HG03108 (cell line): ENCODE results near the gene LRRTM2.

Source experiments
- ATAC-seq: cut with Tn5 transposase; IDR thresholded peaks from one replicate; pipeline ENCODE4 v1.9.1; 2021; ENCODE audit warnings: moderate library complexity; ENCODE audit not compliant: unreplicated experiment

LRRTM2 gene

DNA sequence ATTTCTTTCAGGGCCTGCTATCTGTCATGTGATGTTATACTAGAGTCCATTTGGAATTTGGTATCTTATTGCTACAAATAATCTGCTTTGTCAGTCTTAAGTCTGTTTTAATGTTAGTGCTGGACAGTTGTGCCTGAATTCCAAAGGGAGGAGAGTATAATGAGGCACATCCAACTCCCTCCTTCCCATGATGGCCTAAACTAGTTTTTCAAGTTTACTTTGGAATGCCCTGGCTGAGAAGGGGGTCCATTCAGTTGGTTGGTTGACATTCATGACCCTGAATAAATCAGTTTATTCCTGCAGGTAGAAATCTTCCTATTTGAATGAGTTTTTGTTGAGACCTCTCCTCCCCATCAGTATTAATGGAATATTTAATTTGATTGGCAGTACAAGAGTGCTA lies 9.4 kb upstream of the LRRTM2 start:
- ATAC-seq: no peak

GRCh38 chr5:138884094-138884493 lies 9.0 kb upstream of the LRRTM2 start:
- ATAC-seq: no peak

DNA sequence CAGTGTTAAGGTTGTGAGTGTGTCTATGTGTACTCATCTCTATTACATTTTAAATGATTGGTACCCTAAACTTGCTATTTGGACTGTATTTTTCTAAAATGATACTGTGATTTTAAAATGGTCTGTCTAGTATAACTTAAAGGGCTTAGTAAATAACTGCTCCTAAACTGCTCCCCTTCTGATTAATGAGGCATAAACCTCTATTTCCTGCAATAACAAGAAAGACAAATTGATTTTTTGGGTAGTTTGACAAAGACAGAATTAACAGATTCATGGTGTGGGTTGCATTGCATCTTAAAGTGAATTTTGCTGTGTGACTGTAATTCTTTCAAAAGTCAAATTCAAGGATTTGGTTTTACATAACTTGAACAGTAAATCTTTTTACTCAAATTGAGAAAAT lies 8.1 kb upstream of the LRRTM2 start:
- ATAC-seq: no peak

GRCh38 chr5:138878437-138879235 lies 3.5 kb upstream of the LRRTM2 start:
- no peak for ATAC-seq

DNA sequence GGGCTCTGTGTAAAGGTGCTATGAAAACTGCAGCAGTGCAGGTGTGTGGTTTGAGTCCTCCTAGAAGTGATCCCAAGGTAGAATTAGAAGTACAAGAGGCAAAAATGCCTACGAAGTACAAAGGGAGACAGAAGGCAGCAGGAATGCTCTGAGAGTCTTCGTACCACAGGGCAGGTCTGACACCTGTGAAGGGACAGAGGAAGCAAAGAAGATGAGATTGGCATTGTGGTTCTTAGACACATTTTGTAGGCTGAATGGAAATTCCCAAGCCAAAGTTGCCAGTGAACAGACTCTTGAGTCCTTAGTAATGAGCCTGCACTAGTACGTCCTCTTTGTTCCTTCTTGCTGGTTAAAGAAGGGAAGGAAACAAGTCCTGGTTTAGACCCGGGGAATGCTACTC lies 1.7 kb upstream of the LRRTM2 start:
- ATAC-seq: no peak

- ATAC-seq: no peak
These were observed 811 bp upstream of the LRRTM2 start for GRCh38 chr5:138875946-138876345.

GRCh38 chr5:138875552-138875875 lies 379 bp upstream of the LRRTM2 start:
- ATAC-seq: no peak

GRCh38 chr5:138874241-138874640 lies 894 bp downstream of the LRRTM2 start:
- ATAC-seq: no peak

DNA sequence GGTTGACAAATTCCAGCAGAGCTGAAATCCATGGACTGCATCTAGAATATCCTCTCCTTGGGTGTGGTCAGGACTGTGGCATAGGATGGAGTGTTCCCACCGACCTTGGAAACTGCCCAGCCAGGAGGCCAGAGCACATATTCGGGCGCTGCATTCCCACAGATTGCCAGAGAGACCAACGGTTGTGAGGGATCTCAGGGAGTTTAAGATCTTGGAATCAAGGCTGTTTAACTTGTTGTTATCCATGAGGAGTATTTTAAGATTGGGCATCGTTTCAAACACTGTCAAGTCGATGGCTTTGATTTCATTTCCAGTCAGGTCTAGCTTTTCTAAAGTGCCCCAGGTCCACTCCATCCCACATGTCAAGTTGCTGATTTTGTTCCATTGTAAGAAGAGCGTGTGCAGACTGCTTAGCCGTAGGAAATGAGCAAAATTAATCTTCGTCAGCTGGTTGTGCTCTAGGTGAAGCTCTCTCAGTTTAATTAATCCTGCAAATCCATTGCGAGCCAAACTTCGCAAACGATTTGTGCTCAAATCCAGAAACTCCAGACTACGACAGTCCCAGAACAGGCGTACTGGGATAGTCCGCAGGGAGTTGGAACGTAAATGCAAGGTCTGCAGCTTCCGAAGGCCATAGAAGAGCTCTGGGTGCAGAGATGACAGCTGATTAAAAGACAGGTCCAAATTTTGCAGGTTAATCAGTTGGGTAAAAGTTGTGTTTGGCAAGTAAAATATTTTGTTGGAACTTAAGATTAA lies 1.5 kb downstream of the LRRTM2 start:
- no peak for ATAC-seq

- ATAC-seq: no peak
These were observed 2.2 kb downstream of the LRRTM2 start for GRCh38 chr5:138872841-138873465.

DNA sequence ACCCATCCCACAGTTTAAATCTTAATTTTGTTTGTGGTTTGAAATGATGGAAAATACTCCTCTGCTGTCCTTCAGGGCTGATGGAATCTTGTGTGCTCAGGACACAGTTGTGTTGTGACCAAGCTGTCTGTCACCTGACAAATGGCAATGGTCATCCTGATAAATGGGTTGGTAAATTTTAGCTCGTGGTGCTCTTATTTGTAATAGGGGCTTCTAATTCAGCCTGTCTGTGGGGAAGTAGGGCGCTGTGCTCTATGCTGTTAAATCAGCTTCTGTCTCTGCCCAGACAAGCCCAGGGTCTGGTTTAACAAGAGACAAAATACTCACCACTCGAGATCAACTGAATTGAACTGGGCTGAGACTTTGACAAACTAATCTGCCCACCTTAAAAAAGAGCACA lies 4.5 kb downstream of the LRRTM2 start:
- no peak for ATAC-seq

DNA sequence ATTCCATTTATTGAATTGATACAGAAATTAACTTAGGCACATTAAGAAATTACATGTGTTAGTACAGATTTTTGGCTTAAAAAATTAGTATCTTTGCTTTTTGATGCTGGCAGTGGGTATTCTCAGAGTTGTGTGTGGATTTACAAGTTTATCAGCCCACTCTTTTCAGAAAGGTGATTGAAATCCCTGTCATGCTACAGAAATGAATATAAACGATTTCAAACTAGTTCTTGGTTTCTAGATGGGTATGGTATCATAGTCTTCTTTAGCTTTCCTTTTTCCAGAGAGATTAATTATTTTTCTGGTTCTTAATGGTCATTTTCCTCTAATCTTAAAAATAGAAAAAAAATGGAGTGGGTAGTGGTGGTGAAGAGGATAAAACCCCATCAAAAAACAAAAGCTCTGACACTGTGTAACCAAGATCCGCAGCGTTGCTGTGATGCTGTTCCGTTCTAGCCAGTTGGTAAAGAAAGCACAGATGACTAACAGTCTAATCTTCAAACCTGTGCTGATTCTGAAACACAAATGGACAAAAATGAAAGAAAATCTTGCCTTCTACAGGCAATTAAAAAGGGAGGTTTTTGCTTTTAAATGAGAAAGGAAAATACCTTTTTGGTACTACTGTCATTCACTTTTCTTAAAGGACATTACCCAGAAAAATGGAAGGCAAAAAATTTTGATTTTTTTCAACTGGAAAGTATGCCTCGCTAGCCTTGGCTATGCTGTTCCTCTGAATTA lies 5.2 kb downstream of the LRRTM2 start:
- no peak for ATAC-seq

- ATAC-seq: no peak
These were observed 6.1 kb downstream of the LRRTM2 start for GRCh38 chr5:138869038-138869437.

GRCh38 chr5:138867011-138867410 lies 8.1 kb downstream of the LRRTM2 start:
- ATAC-seq: no peak

- no peak for ATAC-seq
These were observed 22.0 kb downstream of the LRRTM2 start for GRCh38 chr5:138853132-138853531.

DNA sequence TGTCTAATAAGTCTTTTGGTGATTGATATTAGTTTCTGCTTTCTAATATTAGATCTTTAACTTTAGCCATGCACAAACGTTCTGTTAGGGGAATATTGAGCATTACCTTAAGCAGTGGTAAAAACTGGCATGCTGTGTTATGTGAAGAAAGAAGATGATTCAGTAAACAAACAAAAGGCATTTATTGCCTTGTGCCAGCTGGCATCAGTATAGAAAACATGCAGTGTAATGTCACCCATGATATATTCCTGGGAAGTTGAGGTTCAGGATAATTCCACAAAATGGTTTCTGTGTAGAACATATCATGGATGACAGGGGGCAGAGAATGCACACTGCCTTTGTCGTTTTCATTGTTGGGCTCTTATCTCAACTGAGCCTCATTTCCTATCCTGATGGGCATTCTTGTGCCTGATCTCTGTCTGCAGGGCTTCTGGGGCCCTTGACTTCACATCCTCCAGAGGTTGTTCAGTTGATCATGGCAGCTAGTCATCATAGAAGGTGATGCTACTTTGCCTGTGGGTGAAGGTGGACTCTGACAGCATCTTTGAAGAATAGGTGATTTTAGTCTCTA lies 24.2 kb downstream of the LRRTM2 start:
- no peak for ATAC-seq

DNA sequence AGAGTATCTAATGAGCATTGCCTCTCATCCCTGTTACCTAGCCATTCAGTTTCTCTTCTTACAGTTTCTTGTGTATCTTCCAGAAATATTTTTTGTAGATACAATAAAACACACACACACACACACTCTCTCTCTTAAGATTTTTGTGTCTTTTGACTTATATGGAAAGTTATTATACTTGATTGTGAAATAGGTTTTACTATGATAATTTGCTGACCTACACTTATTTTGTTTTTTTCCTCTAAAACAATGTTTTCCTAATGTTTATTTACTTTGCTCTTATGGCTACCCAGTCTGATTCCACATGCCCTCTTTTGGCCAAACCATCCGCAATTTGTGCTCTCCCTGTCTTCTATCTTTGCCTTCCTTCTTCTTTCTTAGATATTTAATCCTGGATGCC lies 25.3 kb downstream of the LRRTM2 start:
- no peak for ATAC-seq

GRCh38 chr5:138849439-138849838 lies 25.7 kb downstream of the LRRTM2 start:
- ATAC-seq: no peak

DNA sequence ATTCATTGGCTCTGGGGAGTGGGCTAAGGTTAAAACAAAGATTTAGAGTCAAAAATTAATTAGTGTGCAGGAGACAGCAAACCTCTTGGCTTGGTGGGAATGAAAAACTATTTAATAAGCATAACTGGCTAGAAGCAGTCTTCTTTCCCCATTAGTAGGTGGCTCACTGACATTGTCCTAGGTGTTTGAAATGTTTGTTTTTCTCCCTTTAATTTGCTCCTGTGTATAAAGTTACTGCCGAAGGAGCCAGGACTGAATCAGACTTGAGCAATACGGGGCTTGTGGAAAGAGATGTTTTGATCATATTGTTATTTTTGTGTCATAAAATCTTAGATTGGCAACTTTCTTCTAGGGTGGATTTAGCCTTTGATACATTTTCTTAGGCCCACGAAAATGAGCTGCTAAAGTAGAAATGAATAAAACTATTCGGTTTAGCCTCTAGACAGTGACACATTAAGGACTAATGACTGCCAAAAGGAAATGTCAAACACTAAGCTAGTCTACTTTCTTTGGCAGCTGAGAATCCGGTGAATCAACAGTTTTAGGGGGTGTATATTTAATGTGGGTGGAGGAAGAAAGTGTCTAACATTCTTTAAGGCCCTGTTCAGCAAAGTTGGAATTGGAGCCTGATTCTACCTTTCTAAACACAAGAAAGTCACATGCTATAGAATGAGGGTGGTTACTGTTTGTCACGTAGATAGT lies 30.2 kb downstream of the LRRTM2 start:
- no peak for ATAC-seq

DNA sequence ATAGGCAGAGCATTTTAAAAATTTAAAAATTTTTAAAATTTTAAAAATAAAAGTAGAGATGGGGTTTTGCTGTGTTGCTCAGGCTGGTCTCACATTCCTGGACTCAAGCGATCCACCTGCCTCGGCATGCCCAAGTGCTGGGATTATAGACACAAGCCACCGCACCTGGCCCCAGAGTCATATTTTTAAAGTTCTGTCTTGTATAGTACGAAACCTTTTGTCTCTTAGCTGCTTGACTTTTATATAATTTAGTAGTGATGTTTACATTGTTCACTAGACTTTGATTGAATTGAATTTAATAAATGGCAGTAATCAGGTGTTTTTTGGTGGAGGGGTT lies 31.0 kb downstream of the LRRTM2 start:
- ATAC-seq: no peak
